Glutamatergic neuron (in vitro differentiated cells): ENCODE measurements around the gene DTNB. TPM values are rescaled to one million over a fixed set of nuclear protein-coding genes. Genes with fewer than 3 reads are reported as not detected.
"Not testable (repeated sequence)": the region's sequence is repeated elsewhere in the genome, so short reads cannot be mapped to it uniquely, and the experiment has no call there.

Experiments
- DNase-seq: peaks from one replicate; pipeline ENCODE4 v3.0.0; 2022
- H3K27ac Mint-ChIP-seq: one replicate; pipeline ENCODE4 v1.8.0; 2020; ENCODE audit warnings: mild to moderate bottlenecking, mixed read lengths, inconsistent platforms; ENCODE audit not compliant: unreplicated experiment
- H3K27me3 Mint-ChIP-seq: one replicate; pipeline ENCODE4 v1.8.0; 2020; ENCODE audit warnings: mild to moderate bottlenecking, moderate library complexity, mixed read lengths, inconsistent platforms; ENCODE audit not compliant: unreplicated experiment
- H3K36me3 Mint-ChIP-seq: one replicate; pipeline ENCODE4 v1.8.0; 2020; ENCODE audit warnings: mild to moderate bottlenecking, mixed read lengths, inconsistent platforms; ENCODE audit not compliant: unreplicated experiment
- H3K4me1 Mint-ChIP-seq: one replicate; pipeline ENCODE4 v1.8.0; 2020; ENCODE audit warnings: mild to moderate bottlenecking, low read depth, mixed read lengths, inconsistent platforms; ENCODE audit not compliant: unreplicated experiment
- H3K4me3 Mint-ChIP-seq: one replicate; pipeline ENCODE4 v1.8.0; 2020; ENCODE audit warnings: mild to moderate bottlenecking, mixed read lengths, inconsistent platforms; ENCODE audit not compliant: unreplicated experiment
- H3K9me3 Mint-ChIP-seq: one replicate; pipeline ENCODE4 v1.8.0; 2020; ENCODE audit warnings: mild to moderate bottlenecking, moderate library complexity, mixed read lengths, inconsistent platforms; ENCODE audit not compliant: unreplicated experiment
- total RNA-seq: library from RNA; stranded (reverse); fragmentation: NEBNext Ultra II Directional; extraction: Animal tissue kit (Norgen Biotek cat#: 25700); gene quantifications from one replicate; pipeline ENCODE4 v1.2.1, GENCODE V29; 2021; ENCODE audit not compliant: unreplicated experiment
- TF ChIP-seq, protein P1 (sequence below): fragments of 200-600 bp; sonication (generic); IDR thresholded peaks from one replicate; pipeline ENCODE4 v1.5.0; 2021; ENCODE audit not compliant: partially characterized antibody, unreplicated experiment

Gene DTNB
- total RNA-seq, 1 donor from 2014 or later, result 41.7 TPM

DNA sequence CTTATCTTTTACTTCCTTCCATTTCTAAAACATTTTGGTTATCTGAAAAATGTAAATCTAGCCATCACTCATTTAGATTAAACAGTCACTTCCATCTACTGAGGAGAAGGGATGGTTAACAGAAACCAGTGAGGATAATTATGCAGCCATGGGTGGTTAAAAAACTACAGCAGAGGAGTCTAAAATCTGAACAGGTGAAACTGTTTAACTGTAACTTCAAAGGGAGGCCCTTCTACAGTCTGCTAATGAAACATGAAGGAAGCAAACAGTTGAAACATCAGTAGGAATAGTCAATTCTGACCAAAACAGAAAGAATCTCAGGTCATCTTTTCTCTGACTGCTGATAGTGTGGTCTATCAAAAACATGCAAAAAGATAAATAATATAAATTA lies 71.0 kb downstream of the DTNB start:
- no peaks in the 10 kb centered on the region for H3K27me3 Mint-ChIP-seq
- H3K4me3 Mint-ChIP-seq, result no peak overlapping the region
- H3K27ac Mint-ChIP-seq, result no peak overlapping the region
- H3K36me3 Mint-ChIP-seq, result no peaks in the 10 kb centered on the region
- DNase-seq, result no peak
- TF ChIP-seq, protein P1, sequence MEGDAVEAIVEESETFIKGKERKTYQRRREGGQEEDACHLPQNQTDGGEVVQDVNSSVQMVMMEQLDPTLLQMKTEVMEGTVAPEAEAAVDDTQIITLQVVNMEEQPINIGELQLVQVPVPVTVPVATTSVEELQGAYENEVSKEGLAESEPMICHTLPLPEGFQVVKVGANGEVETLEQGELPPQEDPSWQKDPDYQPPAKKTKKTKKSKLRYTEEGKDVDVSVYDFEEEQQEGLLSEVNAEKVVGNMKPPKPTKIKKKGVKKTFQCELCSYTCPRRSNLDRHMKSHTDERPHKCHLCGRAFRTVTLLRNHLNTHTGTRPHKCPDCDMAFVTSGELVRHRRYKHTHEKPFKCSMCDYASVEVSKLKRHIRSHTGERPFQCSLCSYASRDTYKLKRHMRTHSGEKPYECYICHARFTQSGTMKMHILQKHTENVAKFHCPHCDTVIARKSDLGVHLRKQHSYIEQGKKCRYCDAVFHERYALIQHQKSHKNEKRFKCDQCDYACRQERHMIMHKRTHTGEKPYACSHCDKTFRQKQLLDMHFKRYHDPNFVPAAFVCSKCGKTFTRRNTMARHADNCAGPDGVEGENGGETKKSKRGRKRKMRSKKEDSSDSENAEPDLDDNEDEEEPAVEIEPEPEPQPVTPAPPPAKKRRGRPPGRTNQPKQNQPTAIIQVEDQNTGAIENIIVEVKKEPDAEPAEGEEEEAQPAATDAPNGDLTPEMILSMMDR, result no peak
- H3K4me1 Mint-ChIP-seq, result no peaks in the 10 kb centered on the region
- H3K9me3 Mint-ChIP-seq, result no peaks in the 10 kb centered on the region

GRCh38 chr2:25601711-25602332 lies 71.6 kb downstream of the DTNB start:
- H3K4me3 Mint-ChIP-seq, H3K9me3 Mint-ChIP-seq, H3K4me1 Mint-ChIP-seq, DNase-seq, H3K27me3 Mint-ChIP-seq, H3K36me3 Mint-ChIP-seq, H3K27ac Mint-ChIP-seq: not testable (repeated sequence)

DNA sequence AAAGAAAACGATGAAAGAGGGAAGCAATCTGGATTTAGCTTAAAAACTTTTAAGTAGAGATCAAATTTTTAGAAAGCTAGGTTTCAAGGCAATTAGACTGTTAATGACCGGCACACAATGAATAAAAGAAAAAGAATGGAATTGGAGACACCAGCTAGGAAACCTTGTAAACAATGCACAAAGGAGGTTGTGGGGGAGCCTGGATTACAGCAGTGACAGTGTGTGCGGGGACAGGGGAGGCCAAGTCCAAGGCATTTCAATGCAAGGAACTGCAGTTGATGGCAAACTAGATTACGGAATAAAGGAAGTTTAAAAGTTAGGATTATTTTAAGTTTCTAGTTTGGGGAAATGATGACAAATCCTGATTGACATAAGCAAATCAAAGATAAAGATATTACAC lies 74.5 kb downstream of the DTNB start:
- Mint-ChIP-seq H3K27me3 (no peaks in the 10 kb centered on the region), H3K4me1 (peaks cover 1% of the 10 kb centered on the region), H3K27ac (no peak overlapping the region), H3K4me3 (no peak overlapping the region), H3K36me3 (no peaks in the 10 kb centered on the region), H3K9me3 (no peaks in the 10 kb centered on the region)
- DNase-seq, result no peak
- TF ChIP-seq, protein P1, result no peak

- no peaks in the 10 kb centered on the region for H3K36me3 Mint-ChIP-seq
- H3K9me3 Mint-ChIP-seq, result no peaks in the 10 kb centered on the region
- H3K4me3 Mint-ChIP-seq, result no peak overlapping the region
- no peak for DNase-seq
- no peak overlapping the region for H3K27ac Mint-ChIP-seq
- no peaks in the 10 kb centered on the region for H3K27me3 Mint-ChIP-seq
- H3K4me1 Mint-ChIP-seq, result peaks cover 1% of the 10 kb centered on the region
- TF ChIP-seq, protein P1, result no peak
Measured at GRCh38 chr2:25598332-25598731, 75.0 kb downstream of the DTNB start.

- peaks cover 1% of the 10 kb centered on the region for H3K4me1 Mint-ChIP-seq
- TF ChIP-seq, protein P1, result no peak
- no peaks in the 10 kb centered on the region for H3K27me3 Mint-ChIP-seq
- no peaks in the 10 kb centered on the region for H3K36me3 Mint-ChIP-seq
- DNase-seq, result no peak
- no peak overlapping the region for H3K4me3 Mint-ChIP-seq
- H3K27ac Mint-ChIP-seq, result no peak overlapping the region
- H3K9me3 Mint-ChIP-seq, result no peaks in the 10 kb centered on the region
Measured at GRCh38 chr2:25597881-25598280, 75.5 kb downstream of the DTNB start.
